Stimulated activated CD8-positive, alpha-beta memory T cell treated with anti-CD3 and anti-CD28 coated beads, Interleukin-7, amount 100 ng/mL, for 1 hour (primary cell): ENCODE measurements around the gene ZNF823.
"Not testable (repeated sequence)": the region's sequence is repeated elsewhere in the genome, so short reads cannot be mapped to it uniquely, and the experiment has no call there.

Source experiments
- DNase-seq, 2 donors: peaks; one replicate each; pipeline ENCODE4 v3.0.0-alpha.2; 2020; ENCODE audit warnings: low read depth in 2 of 2

ZNF823 gene

GRCh38 chr19:11738746-11739620 lies at the start of gene ZNF823:
Gene ZNF823, minus strand, starts transcription at chr19:11738946. Its CDS starts 127 bp downstream, at chr19:11738819.
- peak; percentile 92 to 95 for DNase-seq

DNA sequence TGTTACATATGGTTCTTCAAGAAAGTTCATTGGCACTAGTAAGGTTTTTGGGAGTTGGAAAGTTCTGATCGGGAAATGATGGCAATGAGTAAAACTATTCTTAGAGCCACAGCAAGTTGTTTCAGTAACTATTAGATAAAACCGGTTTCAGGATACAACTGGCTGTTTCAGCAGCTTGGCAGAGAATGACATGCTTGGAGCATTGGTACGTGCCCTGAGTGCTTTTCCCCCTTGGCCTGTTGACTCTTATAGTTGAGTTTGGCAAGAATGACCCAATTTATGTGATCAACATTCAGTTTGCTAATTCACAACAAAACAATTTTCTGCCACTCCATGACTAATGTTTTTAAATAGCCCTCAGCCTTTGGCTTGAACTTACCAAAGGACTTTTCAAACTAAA lies 48.8 kb upstream of the ZNF823 start:
- DNase-seq = no peak

DNA sequence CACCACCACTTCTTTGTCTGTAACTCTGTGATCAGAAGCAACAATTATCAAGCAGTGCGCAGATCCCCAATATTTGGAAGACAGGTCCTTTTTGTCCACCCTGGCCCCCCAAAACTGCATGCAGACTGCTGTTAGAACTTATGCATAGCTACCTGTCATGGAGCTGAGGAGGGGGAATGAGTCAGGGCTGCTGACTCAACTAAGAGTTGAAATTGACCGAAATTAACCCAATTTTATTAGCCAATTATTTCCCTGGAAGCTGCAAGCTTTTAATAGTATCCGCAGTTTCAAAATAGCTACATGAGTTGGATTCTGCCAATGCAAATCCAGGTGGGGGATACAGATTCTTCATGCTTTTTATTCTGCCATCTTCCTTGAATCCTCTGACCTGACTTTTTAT lies 45.6 kb upstream of the ZNF823 start:
- DNase-seq = no peak

GRCh38 chr19:11783767-11784166 lies 45.0 kb upstream of the ZNF823 start:
- DNase-seq = no peak

DNA sequence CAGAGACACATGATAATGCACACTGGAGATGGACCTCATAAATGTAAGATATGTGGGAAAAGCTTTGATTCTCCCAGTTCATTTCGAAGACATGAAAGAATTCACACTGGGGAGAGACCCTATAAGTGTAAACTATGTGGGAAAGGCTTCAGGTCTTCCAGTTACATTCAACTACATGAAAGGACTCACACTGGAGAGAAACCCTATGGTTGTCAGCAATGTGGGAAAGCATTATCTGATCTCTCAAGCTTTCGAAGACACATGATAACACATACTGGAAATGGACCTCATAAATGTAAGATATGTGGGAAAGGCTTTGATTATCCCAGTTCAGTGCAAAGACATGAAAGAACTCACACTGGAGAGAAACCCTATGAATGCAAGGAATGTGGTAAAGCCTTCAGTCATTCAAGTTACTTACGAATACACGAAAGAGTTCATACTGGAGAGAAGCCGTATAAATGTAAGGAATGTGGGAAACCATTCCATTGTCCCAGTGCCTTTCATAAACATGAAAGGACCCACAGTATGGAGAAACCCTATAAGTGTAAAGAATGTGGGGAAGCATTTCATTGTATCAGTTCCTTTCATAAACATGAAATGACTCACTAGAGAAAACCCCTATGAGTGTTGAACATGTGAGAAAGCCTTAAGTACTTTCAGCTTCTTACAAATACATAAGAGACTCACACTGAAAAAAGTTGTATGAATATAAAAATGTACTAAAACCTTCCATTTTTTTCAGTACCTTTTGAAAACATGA lies 42.7 kb upstream of the ZNF823 start:
- DNase-seq = no peak

- DNase-seq = no peak
Observed at GRCh38 chr19:11780431-11781020, 41.8 kb upstream of the ZNF823 start.

GRCh38 chr19:11776669-11777068 lies 37.9 kb upstream of the ZNF823 start:
- DNase-seq = not testable (repeated sequence)

DNA sequence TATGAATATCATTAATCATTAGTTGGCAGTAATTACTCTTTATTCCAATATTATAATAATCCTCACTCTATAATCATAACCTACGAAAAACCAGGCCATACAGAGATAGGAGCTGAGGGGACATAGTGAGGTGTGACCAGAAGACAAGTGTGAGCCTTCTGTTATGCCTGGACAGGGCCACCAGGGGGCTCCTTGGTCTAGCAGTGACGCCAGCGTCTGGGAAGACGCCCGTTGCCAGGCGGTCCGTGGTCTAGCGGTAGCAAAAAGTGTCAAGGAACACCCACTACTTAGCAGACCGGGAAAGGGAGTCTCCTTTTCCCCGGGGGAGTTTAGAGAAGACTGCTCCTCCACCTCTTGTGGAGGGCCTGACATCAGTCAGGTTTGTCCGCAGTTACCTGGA lies 32.8 kb upstream of the ZNF823 start:
- not testable (repeated sequence) for DNase-seq

DNA sequence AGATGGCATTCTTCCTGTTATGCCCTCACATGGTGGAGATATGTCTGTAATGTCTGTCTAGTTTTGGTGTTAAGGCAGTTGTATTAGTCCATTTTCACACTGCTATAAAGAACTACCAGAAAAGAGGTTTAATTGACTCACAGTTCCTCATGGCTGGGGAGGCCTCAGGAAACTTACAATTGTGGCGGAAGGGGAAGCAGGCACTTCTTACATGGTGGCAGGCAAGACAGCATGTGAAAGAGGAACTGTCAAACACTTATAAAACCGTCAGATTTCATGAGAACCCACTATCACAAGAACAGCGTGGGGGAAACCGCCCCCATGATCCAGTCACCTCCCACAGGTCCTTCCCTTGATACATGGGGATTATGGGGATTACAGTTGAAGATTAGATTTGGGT lies 31.2 kb upstream of the ZNF823 start:
- no peak for DNase-seq

DNA sequence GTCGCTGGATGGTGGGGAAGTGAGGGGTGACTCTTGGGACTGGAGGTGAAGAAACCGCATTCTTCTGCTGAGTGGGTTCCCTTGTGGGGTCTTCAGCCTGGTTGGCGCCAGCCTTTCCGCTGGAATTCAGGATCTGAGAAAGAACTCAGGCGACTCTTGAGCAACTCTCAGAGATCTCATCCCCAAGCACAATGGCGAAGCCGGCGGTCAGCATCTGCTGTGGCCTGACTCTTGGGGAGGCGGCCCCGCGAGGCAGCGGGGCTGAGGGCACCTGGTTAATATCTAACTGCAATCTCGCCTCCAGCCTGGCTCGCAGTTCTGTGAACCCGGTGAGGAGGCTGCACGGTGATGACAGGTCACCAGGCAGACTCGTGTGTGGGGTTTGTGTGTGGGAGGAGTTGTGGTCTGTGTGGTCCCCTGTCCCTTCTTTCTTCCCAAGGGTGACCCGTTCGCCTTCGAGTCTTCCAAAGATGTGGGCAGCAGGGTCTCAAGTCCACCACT lies 28.9 kb upstream of the ZNF823 start:
- DNase-seq = no peak

- peak; percentile 88 to 89 for DNase-seq
Observed at GRCh38 chr19:11766597-11767591, 28.1 kb upstream of the ZNF823 start, which contains the start of gene ZNF441. Gene ZNF441, plus strand, starts transcription at chr19:11767000. Its CDS starts 194 bp downstream, at chr19:11767194.

DNA sequence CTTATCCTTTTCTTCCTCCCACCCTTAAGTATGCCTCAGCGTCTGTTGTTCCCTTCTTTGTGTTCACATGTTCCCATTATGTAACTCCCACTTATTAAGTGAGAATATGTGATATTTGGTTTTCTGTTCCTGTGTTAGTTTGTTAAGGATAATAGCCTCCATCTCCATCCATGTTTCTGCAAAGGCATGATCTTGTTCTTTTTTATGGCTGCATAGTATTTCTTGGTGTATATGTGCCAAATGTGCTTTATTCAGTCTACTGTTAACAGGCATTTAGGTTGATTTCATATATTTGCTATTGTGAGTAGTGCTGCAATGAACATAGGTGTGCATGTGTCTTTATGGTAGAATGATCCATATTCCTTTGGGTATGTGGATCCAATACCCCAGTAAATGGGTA lies 24.9 kb upstream of the ZNF823 start:
- DNase-seq = no peak

DNA sequence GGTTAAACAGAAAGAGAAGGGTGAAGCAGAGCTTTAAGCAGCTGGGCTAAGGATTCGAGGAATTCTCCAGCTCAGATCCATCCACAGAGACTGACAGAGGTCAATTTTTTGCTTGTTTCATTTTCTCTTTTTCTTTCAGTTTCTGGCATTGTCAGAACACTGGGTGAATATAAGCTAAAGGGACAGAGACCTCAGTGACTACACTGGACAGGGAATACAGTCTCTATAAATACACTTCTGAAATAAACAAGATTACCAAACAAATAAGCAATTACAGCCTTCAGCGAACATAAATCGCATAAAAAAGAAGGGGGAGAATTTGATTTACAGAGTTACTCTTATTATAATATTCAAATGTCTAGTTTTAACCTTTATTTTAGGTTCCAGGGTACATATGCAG lies 24.4 kb upstream of the ZNF823 start:
- no peak for DNase-seq

GRCh38 chr19:11759805-11760204 lies 21.1 kb upstream of the ZNF823 start:
- no peak for DNase-seq

DNA sequence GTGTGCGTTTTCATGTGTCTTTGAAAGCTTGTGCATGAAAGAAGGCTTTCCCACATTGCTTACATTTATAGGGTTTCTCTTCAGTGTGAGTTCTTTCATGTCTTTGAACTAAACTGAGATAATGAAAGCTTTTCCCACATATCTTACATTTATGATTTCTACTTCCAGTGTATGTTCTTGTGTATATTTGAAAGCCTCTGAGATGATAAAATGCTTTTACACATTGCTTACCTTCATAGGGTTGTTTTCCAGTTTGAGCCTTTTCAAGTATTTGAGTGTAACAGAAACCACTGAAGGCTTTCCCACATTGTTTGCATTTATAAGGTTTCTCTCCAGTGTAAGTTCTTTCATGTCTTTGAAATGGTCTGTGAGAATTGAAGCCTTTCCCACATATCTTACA lies 18.2 kb upstream of the ZNF823 start:
- DNase-seq = no peak

- DNase-seq = no peak
Observed at GRCh38 chr19:11754663-11755062, 15.9 kb upstream of the ZNF823 start.

GRCh38 chr19:11752244-11752736 lies 13.5 kb upstream of the ZNF823 start:
- DNase-seq = no peak

GRCh38 chr19:11749751-11750150 lies 11.0 kb upstream of the ZNF823 start:
- DNase-seq = no peak

DNA sequence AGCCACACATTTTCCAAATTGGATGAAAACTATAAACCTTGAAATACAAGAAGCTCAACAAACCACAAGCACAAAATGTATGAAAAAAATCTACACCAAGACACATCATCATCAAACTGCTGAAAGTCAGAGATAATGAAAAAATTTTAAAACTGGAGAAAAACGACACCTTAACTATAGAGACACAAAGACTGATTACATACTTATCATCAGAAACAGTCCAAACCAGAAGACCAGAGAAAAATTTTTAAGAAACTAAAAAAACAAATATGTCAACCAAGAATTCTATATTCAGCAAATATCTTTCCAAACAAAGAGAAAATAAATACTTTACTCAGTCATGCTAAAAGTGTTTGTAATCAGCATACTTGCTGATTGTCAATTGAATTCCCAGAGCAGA lies 8.5 kb upstream of the ZNF823 start:
- no peak for DNase-seq

DNA sequence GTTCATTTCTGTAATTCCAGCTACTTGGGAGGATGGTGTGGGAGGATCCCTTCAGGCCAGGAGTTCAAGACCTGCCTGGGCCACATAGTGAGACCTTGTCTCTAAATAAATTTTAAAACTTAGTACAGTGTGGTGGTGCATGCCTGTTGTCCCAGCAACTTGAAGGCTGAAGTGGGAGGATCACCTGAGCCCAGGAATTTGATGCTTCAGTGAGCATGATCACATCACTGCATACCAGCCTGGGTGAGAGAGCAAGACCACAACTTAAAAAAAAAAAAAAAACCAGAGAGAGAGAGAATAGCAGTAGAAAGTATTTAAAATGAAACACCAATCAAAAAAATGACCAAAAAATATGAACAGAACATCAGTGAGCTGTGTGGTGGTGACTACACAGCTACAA lies 7.1 kb upstream of the ZNF823 start:
- DNase-seq = no peak
